ENCODE measurements around the gene TOM1.

The TOM1 gene

DNA sequence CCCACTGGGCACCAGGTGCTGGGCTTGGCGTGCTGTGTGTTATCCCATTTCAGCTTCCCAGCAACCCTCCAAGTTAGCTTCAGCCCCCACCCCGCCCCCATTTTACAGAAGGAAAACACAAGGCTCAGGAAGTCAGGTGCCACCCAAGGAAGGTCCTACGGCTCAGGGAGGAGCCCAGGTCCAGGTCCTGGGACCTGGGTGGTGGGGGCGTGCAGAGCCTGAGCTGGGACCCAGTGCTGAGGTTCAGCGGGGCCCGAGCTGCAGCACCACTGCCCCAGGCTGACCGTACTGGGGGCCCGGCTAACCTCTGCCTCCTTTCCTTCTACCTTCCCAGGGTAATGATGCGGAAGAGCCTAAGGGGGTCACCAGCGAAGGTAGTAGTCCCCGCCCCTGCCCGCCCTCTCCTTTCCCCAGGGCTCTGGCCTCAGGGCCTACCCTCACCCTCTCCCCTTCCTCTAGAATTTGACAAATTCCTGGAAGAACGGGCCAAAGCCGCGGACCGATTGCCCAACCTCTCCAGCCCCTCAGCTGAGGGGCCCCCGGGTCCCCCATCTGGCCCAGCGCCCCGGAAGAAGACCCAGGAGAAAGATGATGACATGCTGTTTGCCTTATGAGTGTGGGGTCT lies 47.0 kb downstream of the TOM1 start:
- TF ChIP-seq CEBPB (IDR thresholded peaks at IDR 0.05) (no peak), ZBTB7A (IDR thresholded peaks at IDR 0.05; ENCODE audit: low read depth) (no peak), RAD21 (IDR thresholded peaks at IDR 0.05; ENCODE audit: low read depth) (no peak)

DNA sequence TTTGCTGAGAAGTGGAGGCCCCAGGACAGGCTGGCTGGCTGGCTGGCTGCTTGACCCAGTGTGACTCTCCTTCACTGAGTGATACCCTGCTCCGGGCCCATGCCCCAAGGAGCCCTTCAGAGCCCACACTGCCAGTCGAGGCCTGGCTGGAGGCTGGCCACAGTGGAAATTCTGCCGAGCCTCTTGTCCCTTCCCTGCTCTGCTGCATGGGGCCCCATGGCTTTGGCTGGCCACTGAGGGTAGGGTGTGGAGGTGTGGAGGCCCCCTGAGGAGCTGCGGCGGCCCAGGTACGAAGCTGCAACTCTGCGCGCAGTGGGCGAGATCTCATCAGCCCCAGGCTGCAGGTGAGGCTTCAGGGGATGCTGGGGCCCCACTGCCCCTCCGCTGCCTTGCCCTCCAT lies 47.8 kb downstream of the TOM1 start:
- TF ChIP-seq TEAD4 (IDR thresholded peaks at IDR 0.05) (no peak), RAD21 (IDR thresholded peaks at IDR 0.05; ENCODE audit: low read depth) (no peak), EGR1 (IDR thresholded peaks at IDR 0.05) (no peak), ZBTB7A (IDR thresholded peaks at IDR 0.05; ENCODE audit: low read depth) (no peak), FOXM1 (IDR thresholded peaks at IDR 0.05; ENCODE audit: borderline replicate concordance, low read depth) (no peak), TCF12 (IDR thresholded peaks at IDR 0.05; ENCODE audit: low read depth) (no peak)
- TF ChIP-seq, protein P1, sequence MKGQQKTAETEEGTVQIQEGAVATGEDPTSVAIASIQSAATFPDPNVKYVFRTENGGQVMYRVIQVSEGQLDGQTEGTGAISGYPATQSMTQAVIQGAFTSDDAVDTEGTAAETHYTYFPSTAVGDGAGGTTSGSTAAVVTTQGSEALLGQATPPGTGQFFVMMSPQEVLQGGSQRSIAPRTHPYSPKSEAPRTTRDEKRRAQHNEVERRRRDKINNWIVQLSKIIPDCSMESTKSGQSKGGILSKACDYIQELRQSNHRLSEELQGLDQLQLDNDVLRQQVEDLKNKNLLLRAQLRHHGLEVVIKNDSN (IDR thresholded peaks at IDR 0.05): no peak

DNA sequence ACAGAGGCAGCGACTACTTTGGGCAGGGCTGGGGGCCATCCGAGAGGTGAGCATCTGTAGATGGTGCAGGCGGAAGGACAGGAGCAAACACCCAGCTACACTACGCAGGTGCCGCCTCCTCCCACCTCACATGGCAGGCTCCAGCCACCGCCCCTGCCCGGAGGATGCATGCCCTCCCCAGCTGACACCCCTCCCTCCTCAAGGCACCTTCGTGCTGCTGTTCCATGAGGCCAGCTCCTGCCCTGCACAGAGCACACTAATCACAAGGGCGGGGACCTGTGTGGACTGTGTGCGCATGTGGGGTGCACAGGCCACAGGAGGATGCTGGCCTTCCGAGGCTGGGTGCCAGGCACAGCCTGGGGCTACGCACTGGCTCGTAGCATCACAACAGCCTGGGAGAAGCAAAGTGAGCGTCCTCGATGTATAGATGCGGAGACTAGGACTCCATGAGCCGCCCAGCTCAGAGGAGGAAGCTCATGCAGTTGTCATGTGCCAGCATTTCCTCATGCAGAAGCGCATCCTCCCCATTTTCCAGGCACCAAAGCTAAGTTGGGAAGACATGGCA lies 48.4 kb downstream of the TOM1 start:
- TF ChIP-seq FOXM1 (IDR thresholded peaks at IDR 0.05; ENCODE audit: borderline replicate concordance, low read depth) (no peak), TAF1 (IDR thresholded peaks at IDR 0.05; ENCODE audit: low read depth) (no peak), EP300 (IDR thresholded peaks at IDR 0.05; ENCODE audit: borderline replicate concordance) (no peak), TEAD4 (IDR thresholded peaks at IDR 0.05) (no peak), TCF12 (IDR thresholded peaks at IDR 0.05; ENCODE audit: low read depth) (no peak), NFIC (IDR thresholded peaks at IDR 0.05) (no peak), CEBPB (IDR thresholded peaks at IDR 0.05) (no peak), YY1 (IDR thresholded peaks at IDR 0.05; ENCODE audit: low read depth) (no peak), CREB1 (IDR thresholded peaks at IDR 0.05; ENCODE audit: low read depth) (no peak), ZBTB7A (IDR thresholded peaks at IDR 0.05; ENCODE audit: low read depth) (no peak), RAD21 (IDR thresholded peaks at IDR 0.05; ENCODE audit: low read depth) (no peak), EGR1 (IDR thresholded peaks at IDR 0.05) (no peak)
- TF ChIP-seq, protein P2, sequence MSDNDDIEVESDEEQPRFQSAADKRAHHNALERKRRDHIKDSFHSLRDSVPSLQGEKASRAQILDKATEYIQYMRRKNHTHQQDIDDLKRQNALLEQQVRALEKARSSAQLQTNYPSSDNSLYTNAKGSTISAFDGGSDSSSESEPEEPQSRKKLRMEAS (IDR thresholded peaks at IDR 0.05): no peak
- TF ChIP-seq, protein P1 (IDR thresholded peaks at IDR 0.05): no peak
- TF ChIP-seq, protein P3, sequence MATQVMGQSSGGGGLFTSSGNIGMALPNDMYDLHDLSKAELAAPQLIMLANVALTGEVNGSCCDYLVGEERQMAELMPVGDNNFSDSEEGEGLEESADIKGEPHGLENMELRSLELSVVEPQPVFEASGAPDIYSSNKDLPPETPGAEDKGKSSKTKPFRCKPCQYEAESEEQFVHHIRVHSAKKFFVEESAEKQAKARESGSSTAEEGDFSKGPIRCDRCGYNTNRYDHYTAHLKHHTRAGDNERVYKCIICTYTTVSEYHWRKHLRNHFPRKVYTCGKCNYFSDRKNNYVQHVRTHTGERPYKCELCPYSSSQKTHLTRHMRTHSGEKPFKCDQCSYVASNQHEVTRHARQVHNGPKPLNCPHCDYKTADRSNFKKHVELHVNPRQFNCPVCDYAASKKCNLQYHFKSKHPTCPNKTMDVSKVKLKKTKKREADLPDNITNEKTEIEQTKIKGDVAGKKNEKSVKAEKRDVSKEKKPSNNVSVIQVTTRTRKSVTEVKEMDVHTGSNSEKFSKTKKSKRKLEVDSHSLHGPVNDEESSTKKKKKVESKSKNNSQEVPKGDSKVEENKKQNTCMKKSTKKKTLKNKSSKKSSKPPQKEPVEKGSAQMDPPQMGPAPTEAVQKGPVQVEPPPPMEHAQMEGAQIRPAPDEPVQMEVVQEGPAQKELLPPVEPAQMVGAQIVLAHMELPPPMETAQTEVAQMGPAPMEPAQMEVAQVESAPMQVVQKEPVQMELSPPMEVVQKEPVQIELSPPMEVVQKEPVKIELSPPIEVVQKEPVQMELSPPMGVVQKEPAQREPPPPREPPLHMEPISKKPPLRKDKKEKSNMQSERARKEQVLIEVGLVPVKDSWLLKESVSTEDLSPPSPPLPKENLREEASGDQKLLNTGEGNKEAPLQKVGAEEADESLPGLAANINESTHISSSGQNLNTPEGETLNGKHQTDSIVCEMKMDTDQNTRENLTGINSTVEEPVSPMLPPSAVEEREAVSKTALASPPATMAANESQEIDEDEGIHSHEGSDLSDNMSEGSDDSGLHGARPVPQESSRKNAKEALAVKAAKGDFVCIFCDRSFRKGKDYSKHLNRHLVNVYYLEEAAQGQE (IDR thresholded peaks at IDR 0.05; ENCODE audit: low read depth): no peak

DNA sequence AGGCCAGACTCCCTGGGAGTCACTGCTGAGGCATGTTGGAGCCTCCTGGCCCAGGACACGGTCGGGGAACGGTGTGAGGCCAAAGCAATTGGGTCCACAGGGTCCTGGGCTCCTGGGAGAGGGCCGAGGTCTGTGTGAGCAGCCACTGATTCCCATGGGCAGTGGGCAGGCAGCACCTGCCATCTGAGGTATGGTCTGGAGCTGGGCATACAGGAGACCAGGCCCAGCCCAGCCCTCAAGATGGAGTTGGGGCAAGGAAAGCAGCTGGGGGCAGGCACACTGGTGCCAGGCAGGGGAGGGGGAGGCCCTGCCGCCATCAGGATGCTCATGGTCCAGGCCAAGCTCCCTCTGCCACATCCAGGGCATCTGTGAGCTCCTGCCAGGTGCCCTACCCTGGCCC lies 49.0 kb downstream of the TOM1 start:
- TF ChIP-seq CEBPB (IDR thresholded peaks at IDR 0.05): no peak
- TF ChIP-seq, protein P1 (IDR thresholded peaks at IDR 0.05): no peak
- TF ChIP-seq, protein P3 (IDR thresholded peaks at IDR 0.05; ENCODE audit: low read depth): no peak
- no peak for TF ChIP-seq RAD21 (IDR thresholded peaks at IDR 0.05; ENCODE audit: low read depth)
- TF ChIP-seq TEAD4 (IDR thresholded peaks at IDR 0.05): no peak
- TF ChIP-seq ZBTB7A (IDR thresholded peaks at IDR 0.05; ENCODE audit: low read depth): no peak
- TF ChIP-seq FOXM1 (IDR thresholded peaks at IDR 0.05; ENCODE audit: borderline replicate concordance, low read depth): no peak
- TF ChIP-seq EP300 (IDR thresholded peaks at IDR 0.05; ENCODE audit: borderline replicate concordance): no peak
- TF ChIP-seq CREB1 (IDR thresholded peaks at IDR 0.05; ENCODE audit: low read depth): no peak
- TF ChIP-seq YY1 (IDR thresholded peaks at IDR 0.05; ENCODE audit: low read depth): no peak
- no peak for TF ChIP-seq EGR1 (IDR thresholded peaks at IDR 0.05)

DNA sequence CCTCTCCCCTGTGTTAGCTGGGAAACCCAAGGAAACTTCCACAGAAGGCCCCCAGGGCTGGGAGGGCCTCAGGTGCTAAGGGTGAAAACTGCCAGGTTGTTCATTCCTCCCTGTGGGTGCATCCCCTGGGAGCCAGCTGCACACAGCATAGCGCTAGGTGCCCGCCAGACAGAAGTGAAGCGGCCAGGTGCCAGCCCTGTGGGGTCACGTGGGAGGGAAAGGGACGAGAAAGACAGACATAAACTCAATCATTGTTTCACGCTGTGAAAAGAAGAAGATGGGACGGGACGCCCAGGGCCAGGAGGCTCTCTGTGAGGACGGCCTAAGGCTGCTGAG lies 49.6 kb downstream of the TOM1 start:
- no peak for TF ChIP-seq EGR1 (IDR thresholded peaks at IDR 0.05)
- TF ChIP-seq, protein P2 (IDR thresholded peaks at IDR 0.05): no peak
- TF ChIP-seq, protein P1 (IDR thresholded peaks at IDR 0.05): peak; percentile 34; the same call in 1 of the 2 replicates
- TF ChIP-seq CREB1 (IDR thresholded peaks at IDR 0.05; ENCODE audit: low read depth): no peak
- TF ChIP-seq, protein P3 (IDR thresholded peaks at IDR 0.05; ENCODE audit: low read depth): no peak
- no peak for TF ChIP-seq RAD21 (IDR thresholded peaks at IDR 0.05; ENCODE audit: low read depth)
- TF ChIP-seq FOXM1 (IDR thresholded peaks at IDR 0.05; ENCODE audit: borderline replicate concordance, low read depth): no peak
